Measurements from ENCODE around the gene KIT.

The KIT gene

DNA sequence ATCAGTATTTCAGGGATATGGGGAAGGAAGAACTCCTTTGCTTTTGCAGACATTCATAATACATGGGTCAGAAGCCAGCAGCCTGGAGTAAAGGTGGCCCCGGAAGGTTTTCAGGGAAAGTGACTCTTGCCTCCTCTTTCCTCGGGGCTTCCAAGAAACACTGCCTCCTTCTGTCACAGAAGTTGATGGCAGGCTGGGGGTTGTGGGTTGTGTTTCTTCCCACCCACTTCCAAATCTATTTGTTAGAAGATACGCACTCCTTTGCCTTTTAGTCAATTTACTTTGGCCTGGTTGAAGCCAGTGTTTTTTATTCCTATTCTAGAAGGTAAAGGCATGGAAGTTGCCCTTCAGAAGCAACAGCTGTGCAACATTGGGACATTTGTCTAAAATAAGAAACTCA, 19.7 kb downstream of the KIT start:
- H3K36me3 ChIP-seq (replicated peaks; ENCODE audit: insufficient read depth, low read length) = no peaks in the 10 kb centered on the region
- no peak overlapping the region for H3K27ac ChIP-seq (ENCODE audit: low read length)
- H3K27me3 ChIP-seq (replicated peaks; ENCODE audit: insufficient read depth, low read length) = no peaks in the 10 kb centered on the region
- no peaks in the 10 kb centered on the region for H3K9me2 ChIP-seq (replicated peaks; ENCODE audit: insufficient read depth, low read length)
- TF ChIP-seq EZH2phosphoT487 (IDR thresholded peaks at IDR 0.05; ENCODE audit: low read length) (no peak), EZH2 (optimal IDR thresholded peaks at IDR 0.05; ENCODE audit: low read depth, low read length) (no peak)
- TF ChIP-seq, protein P1, sequence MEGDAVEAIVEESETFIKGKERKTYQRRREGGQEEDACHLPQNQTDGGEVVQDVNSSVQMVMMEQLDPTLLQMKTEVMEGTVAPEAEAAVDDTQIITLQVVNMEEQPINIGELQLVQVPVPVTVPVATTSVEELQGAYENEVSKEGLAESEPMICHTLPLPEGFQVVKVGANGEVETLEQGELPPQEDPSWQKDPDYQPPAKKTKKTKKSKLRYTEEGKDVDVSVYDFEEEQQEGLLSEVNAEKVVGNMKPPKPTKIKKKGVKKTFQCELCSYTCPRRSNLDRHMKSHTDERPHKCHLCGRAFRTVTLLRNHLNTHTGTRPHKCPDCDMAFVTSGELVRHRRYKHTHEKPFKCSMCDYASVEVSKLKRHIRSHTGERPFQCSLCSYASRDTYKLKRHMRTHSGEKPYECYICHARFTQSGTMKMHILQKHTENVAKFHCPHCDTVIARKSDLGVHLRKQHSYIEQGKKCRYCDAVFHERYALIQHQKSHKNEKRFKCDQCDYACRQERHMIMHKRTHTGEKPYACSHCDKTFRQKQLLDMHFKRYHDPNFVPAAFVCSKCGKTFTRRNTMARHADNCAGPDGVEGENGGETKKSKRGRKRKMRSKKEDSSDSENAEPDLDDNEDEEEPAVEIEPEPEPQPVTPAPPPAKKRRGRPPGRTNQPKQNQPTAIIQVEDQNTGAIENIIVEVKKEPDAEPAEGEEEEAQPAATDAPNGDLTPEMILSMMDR (IDR thresholded peaks at IDR 0.05; ENCODE audit: low read length) = no peak
- H4K20me1 ChIP-seq (ENCODE audit: insufficient read depth, low read length) = no peaks in the 10 kb centered on the region
- no peak overlapping the region for H3K9ac ChIP-seq (ENCODE audit: low read length)
- H3K4me3 ChIP-seq (ENCODE audit: low read length) = no peak overlapping the region
- no peaks in the 10 kb centered on the region for H3K79me2 ChIP-seq (ENCODE audit: low read length)
- H3K4me2 ChIP-seq (ENCODE audit: low read depth, low read length) = no peak overlapping the region
- H2AFZ ChIP-seq (ENCODE audit: low read length) = no peak overlapping the region
- DNase-seq = no peak
- H3K9me3 ChIP-seq (replicated peaks; ENCODE audit: insufficient read depth, low read length) = no peaks in the 10 kb centered on the region
- H3K4me1 ChIP-seq (ENCODE audit: low read length) = no peaks in the 10 kb centered on the region
- H3F3A ChIP-seq (ENCODE audit: insufficient read depth, low read length) = no peaks in the 10 kb centered on the region

DNA sequence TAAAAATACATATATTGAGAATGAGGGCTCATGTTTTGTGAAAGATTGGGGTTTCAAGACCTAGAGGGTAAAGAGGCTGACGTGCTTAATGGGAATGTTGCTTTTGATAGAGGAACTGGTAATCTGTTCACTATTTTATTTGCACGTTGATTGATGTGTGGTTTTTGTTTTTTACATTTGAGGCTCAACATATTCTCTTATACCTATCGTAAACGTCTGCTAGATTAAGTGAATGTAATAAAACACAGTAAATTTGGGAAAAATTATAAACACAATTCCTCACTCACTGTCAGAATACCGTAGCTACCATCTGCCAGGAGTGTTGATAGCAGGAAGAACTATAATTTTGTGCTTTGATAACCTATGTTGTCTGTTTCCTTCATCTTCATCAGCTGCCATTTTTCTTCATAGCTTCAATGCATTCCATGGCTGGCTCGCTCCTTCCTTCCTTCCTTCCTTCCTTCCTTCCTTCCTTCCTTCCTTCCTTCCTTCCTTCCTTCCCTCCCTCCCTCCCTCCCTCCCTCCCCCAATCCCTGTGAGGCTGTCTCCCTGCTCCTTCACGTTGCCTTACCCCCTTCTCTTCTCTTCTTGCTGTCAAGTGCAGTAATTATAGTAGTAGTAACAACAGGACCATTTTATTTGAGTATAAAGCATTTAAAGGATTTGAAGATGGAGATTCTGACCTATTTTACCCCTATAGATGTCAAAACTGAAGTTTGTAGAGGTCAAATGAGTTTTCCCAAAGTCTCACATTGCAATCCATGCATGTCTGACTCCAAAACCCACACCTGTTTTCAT, 20.3 kb downstream of the KIT start:
- Histone ChIP-seq H3K9me2 (replicated peaks; ENCODE audit: insufficient read depth, low read length) (no peaks in the 10 kb centered on the region), H3K9me3 (replicated peaks; ENCODE audit: insufficient read depth, low read length) (no peaks in the 10 kb centered on the region), H4K20me1 (ENCODE audit: insufficient read depth, low read length) (no peaks in the 10 kb centered on the region), H2AFZ (ENCODE audit: low read length) (no peak overlapping the region), H3K27me3 (replicated peaks; ENCODE audit: insufficient read depth, low read length) (no peaks in the 10 kb centered on the region), H3K36me3 (replicated peaks; ENCODE audit: insufficient read depth, low read length) (no peaks in the 10 kb centered on the region), H3K9ac (ENCODE audit: low read length) (no peak overlapping the region), H3K4me2 (ENCODE audit: low read depth, low read length) (no peak overlapping the region), H3K4me3 (ENCODE audit: low read length) (no peak overlapping the region), H3K27ac (ENCODE audit: low read length) (no peak overlapping the region), H3F3A (ENCODE audit: insufficient read depth, low read length) (no peaks in the 10 kb centered on the region), H3K4me1 (ENCODE audit: low read length) (no peaks in the 10 kb centered on the region), H3K79me2 (ENCODE audit: low read length) (no peaks in the 10 kb centered on the region)
- TF ChIP-seq EZH2phosphoT487 (IDR thresholded peaks at IDR 0.05; ENCODE audit: low read length) = no peak
- TF ChIP-seq, protein P1 (IDR thresholded peaks at IDR 0.05; ENCODE audit: low read length) = no peak
- no peak for TF ChIP-seq EZH2 (optimal IDR thresholded peaks at IDR 0.05; ENCODE audit: low read depth, low read length)
- no peak for DNase-seq

DNA sequence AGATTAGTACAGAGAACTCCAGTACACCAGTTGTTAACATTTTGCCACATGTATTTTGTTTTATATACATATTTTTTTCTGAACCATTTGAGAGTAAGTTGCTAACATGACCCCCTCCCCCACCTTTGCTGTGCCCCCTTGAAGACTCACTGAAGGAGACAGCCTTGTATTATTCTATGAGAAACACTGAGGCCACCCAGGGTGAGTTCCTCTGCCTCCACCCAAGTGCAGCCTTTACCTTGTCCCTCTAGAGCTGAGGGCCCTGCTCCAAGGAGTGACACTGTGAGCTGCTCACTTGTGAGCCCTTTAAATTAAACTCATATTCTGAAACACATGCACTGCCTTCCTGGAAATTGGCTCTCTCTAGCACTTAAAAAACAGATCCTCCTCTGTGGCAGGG, 21.1 kb downstream of the KIT start:
- Histone ChIP-seq H3K36me3 (replicated peaks; ENCODE audit: insufficient read depth, low read length) (no peaks in the 10 kb centered on the region), H3K4me1 (ENCODE audit: low read length) (no peaks in the 10 kb centered on the region), H3K4me2 (ENCODE audit: low read depth, low read length) (no peak overlapping the region), H3K4me3 (ENCODE audit: low read length) (no peak overlapping the region), H3K27me3 (replicated peaks; ENCODE audit: insufficient read depth, low read length) (no peaks in the 10 kb centered on the region), H2AFZ (ENCODE audit: low read length) (no peak overlapping the region), H3F3A (ENCODE audit: insufficient read depth, low read length) (no peaks in the 10 kb centered on the region), H3K9me3 (replicated peaks; ENCODE audit: insufficient read depth, low read length) (no peaks in the 10 kb centered on the region), H4K20me1 (ENCODE audit: insufficient read depth, low read length) (no peaks in the 10 kb centered on the region), H3K79me2 (ENCODE audit: low read length) (no peaks in the 10 kb centered on the region), H3K9ac (ENCODE audit: low read length) (no peak overlapping the region), H3K27ac (ENCODE audit: low read length) (no peak overlapping the region), H3K9me2 (replicated peaks; ENCODE audit: insufficient read depth, low read length) (no peaks in the 10 kb centered on the region)
- DNase-seq = no peak
- TF ChIP-seq EZH2phosphoT487 (IDR thresholded peaks at IDR 0.05; ENCODE audit: low read length) = no peak
- TF ChIP-seq, protein P1 (IDR thresholded peaks at IDR 0.05; ENCODE audit: low read length) = no peak
